Osteocyte (in vitro differentiated cells): ENCODE data around the gene RSL24D1. TPM values are rescaled to one million over a fixed set of nuclear protein-coding genes. Genes with fewer than 3 reads are reported as not detected.
"Not testable (repeated sequence)": the region's sequence is repeated elsewhere in the genome, so short reads cannot be mapped to it uniquely, and the experiment has no call there.

Source experiments
- DNase-seq: peaks from one replicate; pipeline ENCODE4 v3.0.0; 2021; ENCODE audit warnings: mixed read lengths; ENCODE audit not compliant: unreplicated experiment; ENCODE audit errors: extremely low spot score
- H3K27ac Mint-ChIP-seq: one replicate; pipeline ENCODE4 v1.8.0; 2021; ENCODE audit warnings: mild to moderate bottlenecking, mixed read lengths; ENCODE audit not compliant: unreplicated experiment
- H3K27me3 Mint-ChIP-seq: one replicate; pipeline ENCODE4 v1.8.0; 2021; ENCODE audit warnings: mixed read lengths; ENCODE audit not compliant: unreplicated experiment
- H3K36me3 Mint-ChIP-seq: one replicate; pipeline ENCODE4 v1.8.0; 2021; ENCODE audit warnings: mixed read lengths; ENCODE audit not compliant: unreplicated experiment
- H3K4me1 Mint-ChIP-seq: one replicate; pipeline ENCODE4 v1.8.0; 2021; ENCODE audit warnings: mixed read lengths; ENCODE audit not compliant: unreplicated experiment
- H3K4me3 Mint-ChIP-seq: one replicate; pipeline ENCODE4 v1.8.0; 2021; ENCODE audit warnings: mild to moderate bottlenecking, moderate library complexity, mixed read lengths; ENCODE audit not compliant: unreplicated experiment
- H3K9me3 Mint-ChIP-seq: one replicate; pipeline ENCODE4 v1.8.0; 2021; ENCODE audit warnings: mixed read lengths; ENCODE audit not compliant: unreplicated experiment
- CTCF ChIP-seq: fragments of 200-600 bp; sonication (generic); IDR thresholded peaks from 2 replicates; pipeline ENCODE4 v1.5.0; 2021; ENCODE audit warnings: antibody characterized with exemption, mild to moderate bottlenecking, moderate library complexity
- total RNA-seq: library from RNA; stranded (reverse); gene quantifications from 2 replicates; pipeline ENCODE4 v1.2.1, GENCODE V29; 2021

Gene RSL24D1
- total RNA-seq, 1 donor from 2014 or later: 76.2 TPM

- Mint-ChIP-seq H3K4me3 (no peak overlapping the region), H3K9me3 (no peaks in the 10 kb centered on the region), H3K4me1 (no peaks in the 10 kb centered on the region), H3K36me3 (no peaks in the 10 kb centered on the region), H3K27me3 (no peaks in the 10 kb centered on the region), H3K27ac (no peak overlapping the region)
- no peak for TF ChIP-seq CTCF
- no peak for DNase-seq
Measured at GRCh38 chr15:55170361-55170760, 26.4 kb downstream of the RSL24D1 start.

DNA sequence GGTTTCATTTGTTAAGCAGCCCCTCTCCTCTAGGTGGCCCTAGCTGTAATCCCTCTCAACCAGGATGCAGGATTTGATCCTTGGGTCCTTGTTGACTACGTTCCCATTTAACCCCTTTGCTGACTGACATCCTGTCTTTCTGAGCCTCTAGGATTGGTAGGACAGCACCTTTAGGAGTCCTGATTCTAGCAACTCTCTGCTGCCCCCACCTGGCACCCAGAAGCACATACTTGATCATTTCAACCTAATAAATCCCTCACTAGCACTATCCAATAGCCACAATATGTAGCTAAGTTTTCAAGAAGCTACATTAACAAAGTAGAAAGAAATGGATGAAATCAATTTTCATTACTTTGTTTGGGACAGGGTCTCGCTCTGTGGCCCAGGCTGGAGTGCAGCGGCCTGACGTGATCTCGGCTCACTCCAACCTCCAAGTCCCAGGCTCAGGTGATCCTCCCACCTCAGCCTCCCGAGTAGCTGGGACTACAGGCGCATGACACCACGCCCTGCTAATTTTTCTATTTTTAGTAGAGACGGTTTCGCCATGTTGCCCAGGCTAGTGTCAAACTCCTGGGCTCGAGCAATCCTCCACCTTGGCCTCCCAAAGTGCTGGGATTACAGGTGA is 28.3 kb downstream of the RSL24D1 start:
- H3K9me3 Mint-ChIP-seq: no peaks in the 10 kb centered on the region
- peak; percentile 77 for TF ChIP-seq CTCF
- no peak for DNase-seq
- no peak overlapping the region for H3K4me3 Mint-ChIP-seq
- H3K4me1 Mint-ChIP-seq: no peaks in the 10 kb centered on the region
- H3K27me3 Mint-ChIP-seq: no peaks in the 10 kb centered on the region
- no peak overlapping the region for H3K27ac Mint-ChIP-seq
- no peaks in the 10 kb centered on the region for H3K36me3 Mint-ChIP-seq

- no peak overlapping the region for H3K27ac Mint-ChIP-seq
Measured at GRCh38 chr15:55164284-55164683, 32.5 kb downstream of the RSL24D1 start.

DNA sequence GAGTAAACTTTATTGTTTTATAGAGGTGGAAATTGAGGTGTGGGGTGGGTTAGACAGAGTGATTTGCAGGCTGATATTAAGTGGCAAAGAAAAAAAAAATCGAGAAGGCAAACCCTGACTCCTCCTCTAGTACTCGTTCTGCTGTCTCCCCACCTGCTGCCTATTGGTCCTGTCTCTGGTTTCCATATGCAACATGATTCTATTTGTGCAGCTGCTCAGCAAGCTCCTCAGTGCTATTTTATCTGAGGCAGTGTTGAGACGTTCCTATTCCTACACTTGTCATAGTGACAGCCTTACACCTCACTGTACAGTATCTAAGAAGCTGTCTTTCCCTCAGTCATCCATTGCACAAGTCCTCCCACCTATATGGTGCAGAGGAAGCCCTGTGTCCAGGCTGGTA is 45.1 kb downstream of the RSL24D1 start:
- Mint-ChIP-seq H3K27ac (no peak overlapping the region), H3K36me3 (no peaks in the 10 kb centered on the region), H3K27me3 (peaks cover 11% of the 10 kb centered on the region), H3K9me3 (no peaks in the 10 kb centered on the region), H3K4me1 (no peaks in the 10 kb centered on the region), H3K4me3 (no peak overlapping the region)
- no peak for TF ChIP-seq CTCF
- DNase-seq: no peak

More at GRCh38 chr15:55164284-55164683, 32.5 kb downstream of the RSL24D1 start:
- no peaks in the 10 kb centered on the region for H3K36me3 Mint-ChIP-seq
- TF ChIP-seq CTCF: no peak
- no peak for DNase-seq
- no peak overlapping the region for H3K4me3 Mint-ChIP-seq
- no peaks in the 10 kb centered on the region for H3K4me1 Mint-ChIP-seq
- H3K9me3 Mint-ChIP-seq: no peaks in the 10 kb centered on the region
- peaks cover 10% of the 10 kb centered on the region for H3K27me3 Mint-ChIP-seq

DNA sequence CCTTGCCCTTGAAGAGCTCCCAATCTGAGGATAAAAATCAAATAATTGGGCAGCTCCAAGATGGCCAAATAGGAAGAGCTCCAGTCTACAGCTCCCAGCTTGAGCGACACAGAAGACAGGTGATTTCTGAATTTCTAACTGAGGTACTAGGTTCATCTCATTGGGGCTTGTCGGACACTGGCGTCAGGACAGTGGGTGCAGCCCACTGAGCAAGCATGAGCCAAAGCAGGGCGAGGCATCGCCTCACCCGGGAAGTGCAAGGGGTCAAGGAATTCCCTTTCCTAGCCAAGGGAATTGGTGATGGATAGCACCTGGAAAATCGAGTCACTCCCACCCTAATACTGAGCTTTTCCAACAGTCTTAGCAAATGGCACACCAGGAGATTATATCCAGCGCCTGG is 53.6 kb downstream of the RSL24D1 start:
- not testable (repeated sequence) for H3K36me3 Mint-ChIP-seq, H3K4me1 Mint-ChIP-seq, DNase-seq, H3K4me3 Mint-ChIP-seq, H3K27ac Mint-ChIP-seq, H3K27me3 Mint-ChIP-seq
- peaks cover 12% of the 10 kb centered on the region for H3K9me3 Mint-ChIP-seq

- no peaks in the 10 kb centered on the region for H3K36me3 Mint-ChIP-seq
- no peak for DNase-seq
- H3K27me3 Mint-ChIP-seq: peaks cover 9% of the 10 kb centered on the region
- TF ChIP-seq CTCF: no peak
- no peak overlapping the region for H3K27ac Mint-ChIP-seq
- H3K4me3 Mint-ChIP-seq: no peak overlapping the region
- peaks cover 27% of the 10 kb centered on the region for H3K9me3 Mint-ChIP-seq
- H3K4me1 Mint-ChIP-seq: no peaks in the 10 kb centered on the region
Measured at GRCh38 chr15:55133972-55134371, 62.8 kb downstream of the RSL24D1 start.
